NT2/D1 (cell line): ENCODE results near the gene MICAL2.

Experiments
- DNase-seq: peaks from one replicate; pipeline ENCODE4 v3.0.0-alpha.2; 2011; ENCODE audit warnings: low read depth, low spot score
- H3K27me3 ChIP-seq: 2 replicates; pipeline ENCODE4 v1.6.0; 2011; ENCODE audit warnings: mild to moderate bottlenecking; ENCODE audit not compliant: insufficient read length, insufficient read depth
- H3K36me3 ChIP-seq: 2 replicates; pipeline ENCODE4 v1.6.1; 2011; ENCODE audit warnings: mild to moderate bottlenecking, low read length, mixed read lengths; ENCODE audit not compliant: insufficient read depth, insufficient read length
- H3K4me1 ChIP-seq: 2 replicates; pipeline ENCODE4 v1.5.1; 2011; ENCODE audit not compliant: insufficient read depth, insufficient read length
- H3K4me3 ChIP-seq: 2 replicates; pipeline ENCODE4 v1.5.1; 2011; ENCODE audit warnings: low read depth; ENCODE audit not compliant: insufficient read length
- H3K9ac ChIP-seq: 2 replicates; pipeline ENCODE4 v1.6.0; 2011; ENCODE audit warnings: low read depth; ENCODE audit not compliant: insufficient read length
- H3K9me3 ChIP-seq: 2 replicates; pipeline ENCODE4 v1.5.1; 2011; ENCODE audit warnings: mild to moderate bottlenecking, low read length; ENCODE audit not compliant: insufficient read depth
- SUZ12 ChIP-seq: IDR thresholded peaks from 2 replicates; pipeline ENCODE4 v1.6.1; 2011; ENCODE audit not compliant: insufficient read length, insufficient read depth; ENCODE audit errors: extremely low read depth
- YY1 ChIP-seq: IDR thresholded peaks from 2 replicates; pipeline ENCODE4 v1.6.1; 2011; ENCODE audit not compliant: insufficient read length, insufficient read depth
- ZNF274 ChIP-seq: IDR thresholded peaks from 2 replicates; pipeline ENCODE4 v1.6.1; 2011; ENCODE audit warnings: mild to moderate bottlenecking, low read depth, low read length

Gene MICAL2

GRCh38 chr11:12185106-12185690 is 74.8 kb downstream of the MICAL2 start:
- Histone ChIP-seq H3K9me3 (no peaks in the 10 kb centered on the region), H3K36me3 (no peaks in the 10 kb centered on the region), H3K9ac (no peak overlapping the region), H3K4me3 (no peak overlapping the region), H3K4me1 (peaks cover 2% of the 10 kb centered on the region), H3K27me3 (no peaks in the 10 kb centered on the region)
- TF ChIP-seq YY1 (no peak), SUZ12 (no peak)
- DNase-seq, result no peak

GRCh38 chr11:12185914-12186313 is 75.5 kb downstream of the MICAL2 start:
- Histone ChIP-seq H3K36me3 (no peaks in the 10 kb centered on the region), H3K9ac (no peak overlapping the region), H3K4me1 (peaks cover 2% of the 10 kb centered on the region), H3K27me3 (no peaks in the 10 kb centered on the region), H3K4me3 (no peak overlapping the region), H3K9me3 (no peaks in the 10 kb centered on the region)
- no peak for TF ChIP-seq SUZ12
- TF ChIP-seq ZNF274, result no peak
- TF ChIP-seq YY1, result no peak
- DNase-seq, result no peak

GRCh38 chr11:12186701-12187100 is 76.3 kb downstream of the MICAL2 start:
- H3K9ac ChIP-seq, result no peak overlapping the region
- no peaks in the 10 kb centered on the region for H3K9me3 ChIP-seq
- peaks cover 2% of the 10 kb centered on the region for H3K4me1 ChIP-seq
- TF ChIP-seq ZNF274, result no peak
- TF ChIP-seq SUZ12, result no peak
- no peak for TF ChIP-seq YY1
- no peaks in the 10 kb centered on the region for H3K36me3 ChIP-seq
- no peaks in the 10 kb centered on the region for H3K27me3 ChIP-seq
- H3K4me3 ChIP-seq, result no peak overlapping the region
- DNase-seq, result no peak

- Histone ChIP-seq H3K27me3 (no peaks in the 10 kb centered on the region), H3K9ac (no peak overlapping the region), H3K36me3 (no peaks in the 10 kb centered on the region), H3K9me3 (no peaks in the 10 kb centered on the region), H3K4me1 (peaks cover 2% of the 10 kb centered on the region), H3K4me3 (no peak overlapping the region)
- TF ChIP-seq SUZ12, result no peak
- no peak for TF ChIP-seq ZNF274
- TF ChIP-seq YY1, result no peak
- DNase-seq, result no peak
Observed at GRCh38 chr11:12187399-12187798, 77.0 kb downstream of the MICAL2 start.

- TF ChIP-seq YY1 (no peak), ZNF274 (no peak), SUZ12 (no peak)
- Histone ChIP-seq H3K4me1 (peaks cover 2% of the 10 kb centered on the region), H3K4me3 (no peak overlapping the region), H3K9me3 (no peaks in the 10 kb centered on the region), H3K9ac (no peak overlapping the region), H3K27me3 (no peaks in the 10 kb centered on the region), H3K36me3 (no peaks in the 10 kb centered on the region)
- no peak for DNase-seq
Observed at GRCh38 chr11:12188548-12189317, 78.3 kb downstream of the MICAL2 start.

GRCh38 chr11:12189543-12190235 is 79.3 kb downstream of the MICAL2 start:
- no peak for DNase-seq
- Histone ChIP-seq H3K4me3 (no peak overlapping the region), H3K9ac (no peak overlapping the region), H3K4me1 (peaks cover 2% of the 10 kb centered on the region), H3K27me3 (no peaks in the 10 kb centered on the region), H3K9me3 (no peaks in the 10 kb centered on the region), H3K36me3 (no peaks in the 10 kb centered on the region)
- TF ChIP-seq YY1 (no peak), SUZ12 (no peak), ZNF274 (no peak)

- no peak overlapping the region for H3K9ac ChIP-seq
- TF ChIP-seq YY1 (no peak), ZNF274 (no peak), SUZ12 (no peak)
- no peak overlapping the region for H3K4me3 ChIP-seq
- no peaks in the 10 kb centered on the region for H3K27me3 ChIP-seq
- peaks cover 2% of the 10 kb centered on the region for H3K4me1 ChIP-seq
- H3K9me3 ChIP-seq, result no peaks in the 10 kb centered on the region
- H3K36me3 ChIP-seq, result no peaks in the 10 kb centered on the region
- DNase-seq, result no peak
Observed at GRCh38 chr11:12190511-12190910, 80.1 kb downstream of the MICAL2 start.
